Neural cell (in vitro differentiated cells): Measurements from ENCODE around the gene LARGE1.

Experiments used
- EP300 ChIP-seq: fragments of 450-650 bp; conservative IDR thresholded peaks from 2 replicates; pipeline ENCODE4 v1.6.1; 2014; ENCODE audit warnings: antibody characterized with exemption, mild to moderate bottlenecking, moderate library complexity; ENCODE audit not compliant: poor library complexity, severe bottlenecking
- POLR2AphosphoS5 ChIP-seq: IDR thresholded peaks from 2 replicates; pipeline ENCODE4 v1.6.1; 2012
- TAF1 ChIP-seq: IDR thresholded peaks from 2 replicates; pipeline ENCODE4 v1.6.1; 2012; ENCODE audit warnings: low read depth
- TF ChIP-seq, protein P1 (sequence below): fragments of 450-650 bp; IDR thresholded peaks from 2 replicates; pipeline ENCODE4 v1.5.1; 2014; ENCODE audit warnings: antibody characterized with exemption, mild to moderate bottlenecking, moderate library complexity; ENCODE audit not compliant: poor library complexity, severe bottlenecking

DNA sequence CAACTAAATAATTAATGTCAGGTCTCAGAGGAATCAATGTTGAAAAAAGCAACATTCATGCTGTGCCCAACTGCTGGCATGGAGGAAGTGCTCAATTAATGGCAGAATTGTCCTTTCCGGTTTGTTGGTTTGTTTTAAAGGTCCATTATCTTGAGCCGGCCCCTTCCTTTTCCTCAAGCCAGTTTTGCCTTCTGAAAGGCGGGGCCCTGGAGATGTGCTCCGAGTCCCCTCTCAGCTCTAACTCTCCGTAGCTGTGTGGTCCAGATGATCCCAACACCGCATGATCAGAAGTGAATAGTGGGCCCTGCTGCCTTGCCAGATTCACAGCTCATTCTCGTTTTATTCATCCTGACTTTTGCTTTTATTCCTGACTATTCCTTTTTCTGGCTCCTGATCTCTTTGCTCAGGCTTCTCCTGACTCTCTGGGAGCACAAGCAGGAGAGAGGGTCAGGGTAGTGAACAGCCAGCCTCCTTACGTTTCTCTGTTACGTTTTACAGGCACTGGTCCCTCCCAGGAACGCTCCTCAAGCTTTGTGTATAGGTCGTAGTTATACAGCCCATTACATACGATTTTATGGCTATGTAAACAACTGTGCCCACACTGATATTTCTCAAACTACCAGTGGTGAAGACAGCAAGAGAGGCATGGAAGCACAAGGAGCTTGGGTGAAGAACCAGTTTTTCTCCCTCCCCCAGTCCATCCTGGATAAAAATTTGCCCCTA, 265.9 kb downstream of the LARGE1 start:
- TF ChIP-seq, protein P1, sequence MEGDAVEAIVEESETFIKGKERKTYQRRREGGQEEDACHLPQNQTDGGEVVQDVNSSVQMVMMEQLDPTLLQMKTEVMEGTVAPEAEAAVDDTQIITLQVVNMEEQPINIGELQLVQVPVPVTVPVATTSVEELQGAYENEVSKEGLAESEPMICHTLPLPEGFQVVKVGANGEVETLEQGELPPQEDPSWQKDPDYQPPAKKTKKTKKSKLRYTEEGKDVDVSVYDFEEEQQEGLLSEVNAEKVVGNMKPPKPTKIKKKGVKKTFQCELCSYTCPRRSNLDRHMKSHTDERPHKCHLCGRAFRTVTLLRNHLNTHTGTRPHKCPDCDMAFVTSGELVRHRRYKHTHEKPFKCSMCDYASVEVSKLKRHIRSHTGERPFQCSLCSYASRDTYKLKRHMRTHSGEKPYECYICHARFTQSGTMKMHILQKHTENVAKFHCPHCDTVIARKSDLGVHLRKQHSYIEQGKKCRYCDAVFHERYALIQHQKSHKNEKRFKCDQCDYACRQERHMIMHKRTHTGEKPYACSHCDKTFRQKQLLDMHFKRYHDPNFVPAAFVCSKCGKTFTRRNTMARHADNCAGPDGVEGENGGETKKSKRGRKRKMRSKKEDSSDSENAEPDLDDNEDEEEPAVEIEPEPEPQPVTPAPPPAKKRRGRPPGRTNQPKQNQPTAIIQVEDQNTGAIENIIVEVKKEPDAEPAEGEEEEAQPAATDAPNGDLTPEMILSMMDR: no peak
- no peak for TF ChIP-seq POLR2AphosphoS5
- no peak for TF ChIP-seq TAF1
- TF ChIP-seq EP300: no peak
